Esophagus muscularis mucosa (tissue), 4 donors: ENCODE measurements around the gene GALT. TPM values are rescaled to one million over a fixed set of nuclear protein-coding genes. Genes with fewer than 3 reads are reported as not detected.

ENCODE experiments used
- DNase-seq: peaks from one replicate; pipeline ENCODE4 v3.0.0-alpha.2; 2017; ENCODE audit errors: extremely low spot score
- H3K27ac ChIP-seq, 4 donors: fragments of 200-600 bp; sonication (generic); replicated peaks in 1 of 4; 1 replicate in 3 of 4; 2 replicates in 1 of 4; pipeline ENCODE4 v1.5.1; 2016 to 2019; ENCODE audit warnings: mild to moderate bottlenecking in 1 of 4
- H3K27me3 ChIP-seq, 4 donors: fragments of 200-600 bp; sonication (generic); one replicate each; pipeline versions ENCODE4 v1.5.1 to v1.6.0; 2016 to 2019
- H3K36me3 ChIP-seq, 4 donors: fragments of 200-600 bp; sonication (generic); one replicate each; pipeline ENCODE4 v1.5.1; 2016 to 2019
- H3K4me1 ChIP-seq, 4 donors: fragments of 200-600 bp; sonication (generic); one replicate each; pipeline ENCODE4 v1.5.1; 2016 to 2019
- H3K4me3 ChIP-seq, 4 donors: fragments of 200-600 bp; sonication (generic); 1 replicate in 2 of 4; 2 replicates in 2 of 4; pipeline ENCODE4 v1.5.1; 2016 to 2019; ENCODE audit warnings: mild to moderate bottlenecking in 4 of 4, moderate library complexity in 1 of 4
- H3K9me3 ChIP-seq, 4 donors: fragments of 200-600 bp; sonication (generic); 1 replicate in 3 of 4; 2 replicates in 1 of 4; pipeline ENCODE4 v1.5.1; 2016 to 2019
- CTCF ChIP-seq, 3 experiments: fragments of 200-600 bp in 2 of 3; fragments of 450-650 bp in 1 of 3; sonication (generic) in 2 of 3; IDR thresholded peaks; one replicate each; pipeline ENCODE4 v1.5.1; 2017 to 2019; ENCODE audit warnings: antibody characterized with exemption in 3 of 3, mild to moderate bottlenecking in 2 of 3, moderate library complexity in 1 of 3
- EP300 ChIP-seq: sonication (generic); formaldehyde crosslinking; IDR thresholded peaks from one replicate; pipeline ENCODE4 v1.6.1; 2017; ENCODE audit warnings: antibody characterized with exemption
- POLR2A ChIP-seq: fragments of 450-650 bp; IDR thresholded peaks from one replicate; pipeline ENCODE4 v1.6.1; 2017; ENCODE audit warnings: antibody characterized with exemption, moderate library complexity, mild to moderate bottlenecking, low read depth
- POLR2AphosphoS5 ChIP-seq, 2 donors: sonication (generic); formaldehyde crosslinking; IDR thresholded peaks; one replicate each; pipeline ENCODE4 v1.6.1; 2017; ENCODE audit warnings: antibody characterized with exemption in 2 of 2
- WGBS: methylation state at CpG from one replicate; pipeline ENCODE4 v1.1.5; 2018; 5-methylcytosine and 5-hydroxymethylcytosine counted together
- intact Hi-C: fragments of 100-400 bp; cut with DNase I; formaldehyde crosslinking; loops from one replicate; pipeline ENCODE4 v1.15.1; 2023
- total RNA-seq, 4 donors: library from RNA; depleted of rRNA; stranded (reverse); fragments of >200 nt; gene quantifications; one replicate each; pipeline versions ENCODE4 v1.1.0 to v1.2.1, GENCODE V29; 2016

GALT gene
- total RNA-seq, 4 donors from 2014 or later: 15.9 to 34.7 (median 22.9) TPM

- 86% methylated on average over 2 of the region's 2 CpGs for WGBS
- no peak for TF ChIP-seq CTCF (IDR thresholded peaks at IDR 0.05)
- Histone ChIP-seq H3K4me3 (no peak overlapping the region), H3K4me1 (peaks cover 29 to 45% (median 37%) of the 10 kb centered on the region in 4 donors), H3K9me3 (no peaks in the 10 kb centered on the region), H3K27me3 (no peaks in the 10 kb centered on the region), H3K27ac (no peak overlapping the region), H3K36me3 (peaks cover 26 to 55% (median 52%) of the 10 kb centered on the region in 4 donors)
- intact Hi-C loops: loop anchor here (2.0 kb wide), 1 partner anchor 20 kb away; no protein-coding TSS in a partner anchor
- no peak for DNase-seq
Observed at GRCh38 chr9:34615132-34615531, 31.3 kb upstream of the GALT start.

- WGBS: 12% methylated on average over 17 of the region's 43 CpGs
- intact Hi-C loops: no loop called here
- peak within 1 kb of the TSS; percentile 50 to 75 (median 62) for H3K27ac ChIP-seq
Observed at GRCh38 chr9:34620061-34620994, 26.1 kb upstream of the GALT start, which contains the start of gene DCTN3. TSS of gene DCTN3 (minus strand) at chr9:34620495. CDS start at chr9:34620464, 31 bp downstream.

GRCh38 chr9:34623374-34624235, 22.9 kb upstream of the GALT start:
- WGBS: 13% methylated on average over 18 of the region's 63 CpGs
- H3K27ac ChIP-seq: no peak overlapping the region
- peaks cover 0 to 71% (median 60%) of the 10 kb centered on the region in 4 donors for H3K27me3 ChIP-seq
- no peaks in the 10 kb centered on the region for H3K9me3 ChIP-seq
- peak overlapping the region in 3 of 4 donors; percentile 5 to 32 (median 6) for H3K4me3 ChIP-seq
- DNase-seq: no peak
- TF ChIP-seq POLR2A: no peak
- peaks cover 0 to under 1% (median under 1%) of the 10 kb centered on the region in 4 donors for H3K36me3 ChIP-seq
- peaks cover 28 to 51% (median 37%) of the 10 kb centered on the region in 4 donors for H3K4me1 ChIP-seq
- intact Hi-C loops: no loop called here

More at GRCh38 chr9:34620061-34620994, 26.1 kb upstream of the GALT start, which contains the start of gene DCTN3:
- Histone ChIP-seq H3K36me3 (peaks cover 25 to 34% (median 33%) of the 10 kb centered on the region in 4 donors), H3K27me3 (peaks cover 0 to 38% (median 30%) of the 10 kb centered on the region in 4 donors), H3K4me1 (peaks cover 24 to 42% (median 28%) of the 10 kb centered on the region in 4 donors), H3K4me3 (peak within 1 kb of the TSS; percentile 79 to 97 (median 86)), H3K9me3 (no peaks in the 10 kb centered on the region)
- DNase-seq: peak; percentile 98
- TF ChIP-seq EP300: no peak
- no peak for TF ChIP-seq CTCF (IDR thresholded peaks at IDR 0.05)
- peak; percentile 80 to 84 for TF ChIP-seq POLR2AphosphoS5 (IDR thresholded peaks at IDR 0.05)

DNA sequence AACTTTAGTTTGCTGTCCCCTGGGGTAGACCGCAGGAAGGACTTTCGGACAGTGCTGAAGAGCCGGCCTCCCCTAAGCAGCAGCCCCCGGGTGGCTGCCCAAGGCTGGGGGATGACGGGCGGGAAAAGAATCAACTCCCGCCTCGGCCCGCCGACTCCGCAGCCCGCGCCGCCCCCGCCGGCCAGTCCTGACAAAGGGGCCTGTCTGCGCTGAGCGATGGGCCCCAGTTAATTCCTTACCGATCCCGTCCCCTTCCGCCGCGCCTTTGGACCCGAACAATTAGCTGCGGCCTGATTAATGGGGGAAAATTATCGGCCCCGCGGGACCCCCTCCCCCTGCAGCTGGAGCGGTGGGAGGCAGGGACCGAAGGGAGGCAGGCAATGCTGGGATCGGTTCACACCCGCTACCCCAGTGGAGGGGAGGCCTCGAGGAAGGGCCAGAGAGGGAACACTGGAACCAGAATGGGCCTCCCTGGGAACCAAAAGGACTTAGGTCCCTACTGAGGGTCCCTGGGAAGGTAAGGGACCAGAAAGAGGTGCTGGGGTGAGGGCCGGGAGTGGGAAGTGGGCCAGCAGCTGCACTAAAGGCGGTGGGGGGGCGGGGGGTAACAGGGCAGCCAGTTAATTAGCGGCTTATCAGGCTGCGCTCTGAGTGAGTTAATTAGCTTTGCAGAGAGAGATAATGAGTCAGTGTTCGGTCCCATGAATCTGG, 21.8 kb upstream of the GALT start:
- WGBS: 25% methylated on average over 22 of the region's 39 CpGs

More for the DNA sequence above, 21.8 kb upstream of the GALT start:
- H3K9me3 ChIP-seq: no peaks in the 10 kb centered on the region
- no peak for DNase-seq
- no peaks in the 10 kb centered on the region for H3K36me3 ChIP-seq
- no peak overlapping the region for H3K27ac ChIP-seq
- H3K4me3 ChIP-seq: no peak overlapping the region
- no peak for TF ChIP-seq POLR2AphosphoS5 (IDR thresholded peaks at IDR 0.05)
- TF ChIP-seq CTCF (IDR thresholded peaks at IDR 0.05): no peak
- no peak for TF ChIP-seq EP300
- TF ChIP-seq POLR2A: no peak
- peaks cover 21 to 50% (median 39%) of the 10 kb centered on the region in 4 donors for H3K4me1 ChIP-seq
- peaks cover 0 to 81% (median 65%) of the 10 kb centered on the region in 4 donors for H3K27me3 ChIP-seq
- intact Hi-C loops: no loop called here
